AG09309 (cell line): Measurements from ENCODE around the gene STEAP3.
"Not testable (repeated sequence)": the region's sequence is repeated elsewhere in the genome, so short reads cannot be mapped to it uniquely, and the experiment has no call there.

Experiments
- DNase-seq: peaks from one replicate; pipeline ENCODE4 v3.0.0-alpha.2; 2010; ENCODE audit warnings: low read depth
- H3K4me3 ChIP-seq: 2 replicates; pipeline ENCODE4 v1.5.1; 2011; ENCODE audit warnings: mild to moderate bottlenecking, low read depth, low read length, moderate library complexity; ENCODE audit not compliant: control insufficient read depth
- CTCF ChIP-seq: IDR thresholded peaks from 2 replicates; pipeline ENCODE4 v1.5.1; 2011; ENCODE audit warnings: mild to moderate bottlenecking, low read depth, low read length, inconsistent platforms; ENCODE audit not compliant: insufficient read depth, control insufficient read depth; ENCODE audit errors: missing control alignments

STEAP3 gene

GRCh38 chr2:119266091-119266589 lies 42.5 kb downstream of the STEAP3 start:
- DNase-seq, result no peak
- TF ChIP-seq CTCF, result no peak
- no peak overlapping the region for H3K4me3 ChIP-seq

GRCh38 chr2:119267604-119268003 lies 44.0 kb downstream of the STEAP3 start:
- no peak overlapping the region for H3K4me3 ChIP-seq
- no peak for TF ChIP-seq CTCF
- DNase-seq, result no peak

GRCh38 chr2:119276864-119277263 lies 53.2 kb downstream of the STEAP3 start:
- DNase-seq, result no peak
- H3K4me3 ChIP-seq, result no peak overlapping the region
- TF ChIP-seq CTCF, result no peak

GRCh38 chr2:119278385-119278784 lies 54.8 kb downstream of the STEAP3 start:
- not testable (repeated sequence) for H3K4me3 ChIP-seq, DNase-seq

- TF ChIP-seq CTCF, result no peak
- no peak for DNase-seq
- H3K4me3 ChIP-seq, result no peak overlapping the region
Observed at GRCh38 chr2:119278946-119279345, 55.3 kb downstream of the STEAP3 start.

GRCh38 chr2:119279666-119280065 lies 56.0 kb downstream of the STEAP3 start:
- no peak overlapping the region for H3K4me3 ChIP-seq
- TF ChIP-seq CTCF, result no peak
- DNase-seq, result no peak

- no peak for DNase-seq
- H3K4me3 ChIP-seq, result no peak overlapping the region
- TF ChIP-seq CTCF, result no peak
Observed at GRCh38 chr2:119280680-119281079, 57.0 kb downstream of the STEAP3 start.
